Measurements from ENCODE around the gene CDKN2AIP.
"Not testable (repeated sequence)": the region's sequence is repeated elsewhere in the genome, so short reads cannot be mapped to it uniquely, and the experiment has no call there.

Gene CDKN2AIP

GRCh38 chr4:183413234-183414200 is 30.9 kb upstream of the CDKN2AIP start:
- no peak for DNase-seq

DNA sequence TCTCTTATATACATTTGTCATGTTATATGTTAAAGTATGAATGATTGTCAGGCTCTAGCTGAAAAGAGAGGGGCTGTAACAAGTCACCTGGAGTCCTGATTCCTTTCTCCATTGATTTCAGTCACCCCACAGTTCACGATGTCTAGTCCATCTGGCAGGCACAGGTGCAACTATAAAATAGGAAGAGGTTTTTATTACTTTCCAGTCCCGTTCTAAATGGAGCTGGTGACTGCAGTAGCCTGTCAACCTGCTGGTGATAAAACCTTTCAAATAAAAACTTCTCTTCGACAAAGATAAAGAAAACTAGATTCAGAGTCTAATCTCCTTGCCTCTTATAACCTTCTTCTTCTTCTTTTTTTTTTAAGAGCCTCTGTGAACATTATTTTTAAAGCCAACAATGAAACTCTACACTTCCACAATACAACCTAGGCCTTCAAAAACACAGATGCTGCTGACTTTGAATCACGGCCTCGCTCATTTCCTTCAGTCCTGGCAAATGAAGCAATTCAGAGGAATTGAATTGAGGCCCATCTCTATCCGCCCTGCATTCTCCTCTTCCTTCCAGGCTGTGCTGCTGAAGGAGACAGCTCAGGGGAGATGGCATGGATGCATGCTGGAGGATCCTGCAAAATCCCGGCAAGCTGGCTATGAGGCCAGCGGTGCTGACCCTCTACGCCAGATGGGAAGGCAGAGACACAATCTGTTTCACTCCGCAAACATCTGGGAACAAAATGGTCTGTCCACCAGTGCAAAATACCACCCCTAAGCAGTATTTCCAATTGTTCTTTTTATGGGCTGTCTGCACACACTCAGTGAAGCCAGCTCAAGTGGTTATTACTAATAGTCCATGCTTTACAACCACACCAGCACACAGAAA is 27.3 kb upstream of the CDKN2AIP start:
- no peak for DNase-seq

DNA sequence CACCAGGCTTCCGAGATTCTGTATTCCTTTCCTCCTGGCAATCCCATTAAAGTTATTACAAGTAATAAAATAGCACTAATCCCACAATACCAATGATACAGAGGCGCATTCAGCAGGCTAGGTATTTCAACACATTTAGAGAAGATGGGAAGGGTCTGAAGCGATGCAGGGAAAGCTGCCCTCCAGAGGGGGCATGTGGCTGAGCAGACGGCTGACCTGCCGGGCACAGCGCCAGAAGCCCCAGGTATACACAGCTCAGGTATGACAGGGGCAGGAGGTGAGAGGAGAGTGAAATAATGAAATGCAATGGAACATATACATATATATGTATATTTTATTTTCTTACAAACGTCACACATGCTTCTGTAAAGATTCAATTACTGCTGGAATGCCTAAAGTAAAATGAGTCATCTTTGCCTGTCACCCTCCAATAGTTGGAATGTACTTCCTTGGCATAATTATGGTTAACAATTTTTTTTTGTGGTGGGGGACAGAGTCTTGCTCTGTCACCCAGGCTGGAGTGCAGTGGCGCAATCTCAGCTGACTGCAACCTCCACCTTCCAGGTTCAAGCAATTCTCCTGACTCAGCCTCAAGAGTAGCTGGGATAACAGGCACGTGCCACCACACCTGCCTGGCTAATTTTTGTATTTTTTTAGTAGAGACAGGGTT is 21.3 kb upstream of the CDKN2AIP start:
- no peak for DNase-seq

DNA sequence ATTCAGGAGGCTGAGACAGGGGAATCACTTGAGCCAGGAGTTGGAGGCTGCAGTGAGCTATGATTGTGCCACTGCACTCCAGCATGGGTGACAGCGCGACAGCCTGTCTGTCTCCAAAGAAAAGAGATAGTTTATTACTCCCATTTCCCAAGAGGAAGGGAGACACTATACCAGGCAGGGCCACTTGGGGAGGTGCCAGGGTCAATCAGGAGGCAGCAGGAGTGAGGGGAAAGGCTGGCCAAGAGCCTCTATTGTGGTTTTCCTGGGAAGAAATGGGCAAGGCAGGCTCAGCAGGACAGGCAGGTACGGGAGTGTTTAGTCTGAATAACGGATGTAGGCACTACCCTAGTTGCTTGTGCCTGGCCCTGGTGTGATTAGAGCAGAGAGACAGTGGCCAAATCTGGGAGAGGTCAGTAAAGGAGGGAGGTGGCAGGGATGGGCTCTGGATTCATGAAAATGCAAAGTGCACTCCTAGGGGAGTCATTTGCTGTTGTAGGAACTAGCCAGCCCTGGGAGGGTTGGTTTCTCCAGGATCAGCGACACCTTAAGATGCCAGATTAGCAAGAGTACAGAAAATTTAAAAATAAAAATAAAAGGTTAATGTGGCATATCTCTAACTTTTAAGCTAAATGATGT is 20.2 kb upstream of the CDKN2AIP start:
- DNase-seq = no peak

DNA sequence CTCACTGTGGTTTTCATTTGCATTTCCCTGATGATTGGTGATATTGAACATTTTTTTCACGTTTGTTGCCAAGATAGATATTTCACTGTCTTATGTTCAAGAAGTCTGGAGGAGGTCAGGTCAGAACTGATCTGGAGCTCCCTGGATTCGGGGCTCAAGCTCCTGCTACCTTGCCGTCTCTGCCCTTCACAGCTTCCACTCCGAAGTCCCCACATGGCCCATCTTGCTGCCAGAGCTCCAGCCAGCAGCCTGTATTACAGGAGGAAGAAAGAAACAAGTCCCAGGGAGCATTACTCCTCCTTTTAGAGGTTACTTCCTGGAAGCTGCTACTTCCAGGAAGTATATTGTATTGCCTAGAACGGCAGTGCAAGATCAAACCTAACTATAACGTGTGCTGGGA is 17.9 kb upstream of the CDKN2AIP start:
- DNase-seq = no peak

GRCh38 chr4:183429489-183429888 is 14.9 kb upstream of the CDKN2AIP start:
- DNase-seq = no peak

GRCh38 chr4:183430317-183430993 is 14.0 kb upstream of the CDKN2AIP start:
- DNase-seq = peak in 1 of 3 donors; percentile 7

DNA sequence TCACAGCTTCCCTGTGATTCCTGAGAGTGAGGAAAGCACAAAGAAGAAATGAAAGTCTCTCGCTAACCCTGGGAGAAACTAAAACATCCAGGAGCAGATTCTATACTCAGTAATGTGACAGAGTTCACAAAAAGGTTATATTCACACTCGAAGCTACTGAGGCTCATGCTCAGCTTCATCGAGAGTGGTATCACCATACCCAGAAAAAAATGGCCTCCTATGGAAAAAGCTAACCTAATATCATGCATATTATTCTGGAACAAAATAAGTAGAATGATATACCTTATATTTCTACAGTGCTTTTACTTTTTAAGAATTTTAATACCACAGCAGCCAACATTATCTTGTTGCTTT is 13.5 kb upstream of the CDKN2AIP start:
- DNase-seq = no peak

DNA sequence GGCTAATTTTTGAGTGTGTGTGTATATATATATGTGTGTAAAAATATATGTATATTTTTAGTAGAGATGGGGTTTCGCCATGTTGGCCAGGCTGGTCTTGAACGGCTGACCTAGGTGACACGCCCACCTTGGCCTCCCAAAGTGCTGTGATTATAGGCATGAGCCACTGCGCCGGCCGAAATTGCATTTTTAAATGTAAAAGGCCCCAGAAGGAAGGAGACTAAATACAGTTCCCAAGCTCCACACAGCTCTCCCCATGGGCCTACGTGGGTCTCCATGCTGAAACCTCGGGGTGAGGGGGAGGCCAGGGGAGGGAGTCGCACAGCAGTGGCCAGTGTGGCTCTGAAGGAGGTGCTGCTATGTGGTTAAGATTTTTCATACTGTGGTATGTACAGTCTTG is 12.8 kb upstream of the CDKN2AIP start:
- no peak for DNase-seq

- not testable (repeated sequence) for DNase-seq
These were observed 11.3 kb upstream of the CDKN2AIP start for GRCh38 chr4:183433183-183433582.

DNA sequence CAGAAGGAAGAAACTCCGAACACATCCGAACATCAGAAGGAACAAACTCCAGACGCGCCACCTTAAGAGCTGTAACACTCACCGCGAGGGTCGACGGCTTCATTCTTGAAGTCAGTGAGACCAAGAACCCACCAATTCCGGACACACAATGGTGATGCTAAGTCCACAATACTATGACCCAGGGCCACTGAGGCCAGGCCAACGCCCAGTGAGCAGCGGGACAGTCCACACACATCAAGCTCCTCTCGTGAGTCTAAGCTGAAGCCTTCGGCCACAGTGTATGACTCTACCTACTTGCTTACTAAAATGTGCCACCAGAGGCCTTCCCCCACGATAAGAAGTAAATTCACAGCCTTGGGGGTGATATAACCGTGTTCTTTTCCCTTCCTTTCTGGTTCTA is 10.2 kb upstream of the CDKN2AIP start:
- no peak for DNase-seq

DNA sequence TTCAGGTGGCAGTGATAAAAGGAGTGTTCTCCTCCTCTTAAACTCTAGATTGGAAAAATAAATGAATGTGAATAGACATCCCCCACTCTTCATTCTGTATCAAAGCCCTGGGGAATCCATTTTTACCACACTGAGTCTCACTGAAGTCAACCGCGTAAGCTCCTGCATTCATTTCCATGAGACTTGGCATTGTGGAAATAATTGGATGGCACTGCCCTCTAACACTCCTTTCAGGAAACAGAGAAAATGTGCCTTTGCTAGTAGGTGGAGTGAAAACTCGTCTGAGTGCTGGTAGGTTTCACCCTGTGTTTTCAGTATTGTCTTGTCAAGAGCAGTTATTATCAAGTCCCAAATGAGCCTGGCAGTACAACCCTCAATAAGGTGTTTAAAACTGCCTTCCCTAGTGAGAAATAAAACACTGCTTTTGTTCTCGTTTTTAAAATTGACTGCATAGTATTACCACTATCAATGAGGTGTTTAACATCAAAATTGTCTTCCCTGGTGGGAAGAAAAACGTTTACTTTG is 9.7 kb upstream of the CDKN2AIP start:
- DNase-seq = no peak

DNA sequence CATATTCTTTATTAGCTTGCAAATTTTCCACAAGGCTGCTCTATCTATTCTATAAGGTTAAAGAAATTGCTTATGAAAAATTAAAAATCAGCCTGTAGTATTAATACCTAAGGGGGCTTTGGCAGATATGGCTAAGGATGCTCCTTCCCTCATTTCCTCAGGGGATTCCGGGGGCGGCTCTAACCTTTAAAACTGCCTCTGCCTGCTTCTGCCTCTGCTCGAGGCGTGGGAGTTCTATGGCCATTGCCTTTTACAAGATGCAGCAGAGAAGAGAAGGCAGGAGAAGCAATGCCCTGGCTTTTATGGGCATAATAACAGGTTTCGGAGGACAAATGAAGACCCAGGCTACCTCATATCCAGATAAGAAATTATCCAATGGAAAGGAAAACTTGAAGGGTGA is 8.6 kb upstream of the CDKN2AIP start:
- no peak for DNase-seq

GRCh38 chr4:183436417-183436816 is 8.0 kb upstream of the CDKN2AIP start:
- no peak for DNase-seq

DNA sequence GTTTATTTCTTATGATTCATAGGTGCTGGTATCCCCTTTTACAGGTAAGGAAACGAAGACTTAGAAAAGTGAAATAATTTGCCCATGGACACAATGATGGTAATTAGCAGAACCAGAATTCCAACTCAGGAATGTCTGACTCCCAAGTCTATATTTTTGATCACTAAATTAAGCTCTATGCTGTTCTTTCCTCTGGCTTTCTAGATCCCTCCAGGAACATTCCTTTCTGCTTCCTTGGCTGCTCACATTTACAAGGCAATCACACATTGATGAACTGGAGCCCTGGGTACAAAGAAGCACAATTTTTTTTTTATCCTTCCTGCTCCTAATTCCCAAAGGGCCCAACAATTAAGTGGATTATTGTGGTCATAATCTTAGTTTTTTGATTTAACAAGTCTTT is 7.0 kb upstream of the CDKN2AIP start:
- no peak for DNase-seq

DNA sequence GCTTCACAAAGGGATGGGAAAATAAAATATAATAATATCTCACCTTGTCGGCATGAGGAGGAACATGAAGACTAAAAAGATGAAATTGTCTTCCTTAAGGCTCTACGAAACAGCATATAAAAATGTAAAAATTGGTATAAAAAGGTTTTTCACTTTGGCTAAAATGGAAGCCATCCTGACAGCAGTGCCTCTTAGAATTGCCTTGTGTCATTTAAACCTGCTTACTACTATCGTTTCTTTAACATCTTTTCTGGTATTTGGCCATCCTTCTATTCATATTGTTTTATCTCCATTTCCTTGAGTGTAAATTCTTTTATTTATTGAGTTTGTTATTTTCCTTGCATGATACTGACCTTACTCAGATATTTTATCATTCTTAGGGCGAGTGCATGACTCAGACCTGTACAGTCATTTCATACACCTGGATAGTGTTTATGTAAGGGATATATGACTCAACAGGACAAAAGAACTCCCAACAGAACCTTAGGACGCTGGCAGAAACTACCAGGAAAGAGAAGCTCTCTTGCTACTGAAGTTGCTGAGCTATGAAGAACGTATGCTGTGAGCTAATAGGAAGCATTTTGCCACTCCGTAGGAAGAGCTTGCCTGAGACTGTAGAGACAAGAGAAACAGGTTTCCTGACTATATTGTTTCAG is 5.8 kb upstream of the CDKN2AIP start:
- no peak for DNase-seq

DNA sequence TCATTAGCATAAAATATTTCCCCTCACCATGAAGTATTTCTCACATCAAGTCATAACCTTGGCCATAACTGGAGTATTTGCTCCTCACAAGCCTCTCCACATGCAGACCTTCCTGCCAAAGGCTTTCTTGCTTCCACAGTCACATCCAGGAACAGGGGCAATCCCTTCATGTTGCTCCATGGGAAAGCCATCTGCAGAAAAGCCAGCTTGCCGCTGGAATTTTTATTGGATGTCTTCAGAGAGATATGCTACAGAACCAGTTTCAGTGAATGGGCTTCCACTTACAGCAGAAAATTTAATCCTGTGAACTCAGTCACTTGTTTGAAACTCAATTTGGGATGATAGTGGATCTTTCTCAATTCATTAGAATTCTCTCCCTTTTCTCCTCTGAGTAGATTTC is 3.2 kb upstream of the CDKN2AIP start:
- DNase-seq = no peak

DNA sequence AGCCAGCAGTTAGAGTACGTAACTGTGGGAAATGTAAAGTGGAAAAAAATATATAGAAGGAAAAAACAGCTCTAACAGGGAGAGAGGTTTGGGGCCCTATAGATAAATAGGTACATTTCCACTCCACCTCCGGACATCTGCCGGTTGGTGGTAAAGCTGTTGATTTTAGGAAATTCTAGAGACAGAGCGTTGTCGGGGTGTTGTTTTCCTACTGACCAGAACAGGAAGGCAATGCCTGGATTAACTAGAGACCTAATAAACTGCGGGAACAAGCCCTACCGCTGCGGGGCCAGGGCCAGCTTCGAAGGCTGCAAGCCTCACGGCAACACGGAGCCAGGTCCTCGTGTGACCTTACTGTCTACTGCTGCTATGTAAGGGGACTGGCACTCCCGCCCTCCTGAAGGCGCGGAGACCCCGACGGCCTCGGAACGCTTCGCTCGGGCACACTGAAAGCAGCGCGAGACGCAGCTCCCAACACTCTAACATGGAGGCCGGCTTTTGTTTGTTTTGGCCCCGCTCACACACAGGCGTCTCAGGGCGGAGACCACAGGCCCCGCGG is 702 bp upstream of the CDKN2AIP start:
- peak; percentile 47 to 59 (median 49) for DNase-seq

DNA sequence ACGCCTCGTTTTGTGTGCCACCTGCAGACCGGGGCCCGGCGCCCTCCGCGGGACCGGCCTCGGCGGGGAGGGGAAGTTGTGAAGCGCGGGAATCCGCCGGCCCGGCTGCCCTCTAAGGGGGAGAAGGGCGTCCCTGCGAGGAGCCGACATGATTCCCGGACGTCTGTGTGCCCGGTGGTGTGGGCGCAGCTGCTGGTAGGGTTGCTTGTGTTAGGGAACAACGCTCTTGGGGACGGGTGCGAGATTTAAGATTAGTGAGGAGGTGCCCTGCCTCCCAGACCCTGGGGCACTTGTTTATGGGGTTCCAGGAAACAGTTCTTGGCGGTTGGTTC is 627 bp downstream of the CDKN2AIP start:
- peak; percentile 50 to 77 (median 61) for DNase-seq

DNA sequence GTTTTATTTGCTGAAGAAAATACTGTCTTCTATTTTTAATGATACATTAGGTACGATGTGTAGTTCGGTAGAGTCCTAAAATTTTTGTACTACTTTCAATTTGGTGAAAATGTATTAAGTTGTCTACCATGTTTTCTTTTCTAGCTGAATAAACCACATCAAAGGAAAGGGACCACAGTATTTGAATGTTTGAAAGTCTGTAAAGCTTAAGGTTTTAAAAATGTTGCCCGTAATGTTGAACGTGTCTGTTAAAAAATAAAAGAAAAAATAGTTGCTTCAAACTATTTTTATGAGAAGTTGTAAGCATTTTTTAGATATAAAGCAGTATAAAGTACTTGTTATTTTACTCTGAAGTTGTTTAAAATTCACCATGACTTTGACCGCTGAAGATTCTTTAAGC is 3.2 kb downstream of the CDKN2AIP start:
- peak in 1 of 3 donors; percentile 5 for DNase-seq

- no peak for DNase-seq
These were observed 4.0 kb downstream of the CDKN2AIP start for GRCh38 chr4:183448436-183448835.

Measured in suppressor macrophage treated with lipopolysaccharide for 1 hour (primary cell).